CD4-positive, alpha-beta T cell treated with Interleukin-21 for 1 hour (primary cell): ENCODE measurements around the gene CCDC88B.
"Not testable (repeated sequence)": the region's sequence is repeated elsewhere in the genome, so short reads cannot be mapped to it uniquely, and the experiment has no call there.

Source experiments
- DNase-seq: peaks from one replicate; pipeline ENCODE4 v3.0.0-alpha.2; 2020

The CCDC88B gene

DNA sequence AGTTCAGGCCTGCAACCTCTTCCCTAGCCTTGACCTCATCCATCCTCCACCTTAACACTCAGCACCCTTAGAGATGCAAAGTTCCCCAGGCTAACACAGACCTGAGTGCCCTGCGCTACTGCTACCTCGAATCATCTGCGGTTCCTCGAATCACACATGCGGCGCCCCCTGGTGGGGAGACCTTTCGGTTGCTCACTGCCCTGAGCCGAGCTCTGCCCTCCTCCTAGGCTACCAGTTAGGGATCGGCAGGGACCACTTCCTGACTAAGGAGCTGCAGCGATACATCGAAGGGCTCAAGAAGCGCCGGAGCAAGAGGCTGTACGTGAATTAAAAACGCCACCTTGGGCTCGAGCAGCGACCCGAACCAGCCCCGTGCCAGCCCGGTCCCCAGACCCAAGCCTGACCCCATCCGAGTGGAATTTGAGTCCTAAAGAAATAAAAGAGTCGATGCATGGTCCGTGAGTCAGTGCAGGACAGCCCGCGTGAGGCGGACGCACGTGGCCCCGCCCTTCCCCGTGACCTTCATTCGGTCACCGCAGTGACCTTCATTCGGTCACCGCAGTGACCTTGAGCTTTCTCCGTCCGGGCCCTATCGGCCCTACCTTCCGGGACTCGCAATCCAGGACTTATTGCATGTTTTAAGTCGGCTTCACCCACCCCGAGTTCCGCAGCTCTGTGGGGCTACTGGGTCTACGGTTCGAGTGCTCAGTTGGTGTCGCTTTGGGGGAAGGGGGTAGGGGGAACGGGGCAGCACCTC, 35.5 kb upstream of the CCDC88B start:
- DNase-seq = peak; percentile 92

DNA sequence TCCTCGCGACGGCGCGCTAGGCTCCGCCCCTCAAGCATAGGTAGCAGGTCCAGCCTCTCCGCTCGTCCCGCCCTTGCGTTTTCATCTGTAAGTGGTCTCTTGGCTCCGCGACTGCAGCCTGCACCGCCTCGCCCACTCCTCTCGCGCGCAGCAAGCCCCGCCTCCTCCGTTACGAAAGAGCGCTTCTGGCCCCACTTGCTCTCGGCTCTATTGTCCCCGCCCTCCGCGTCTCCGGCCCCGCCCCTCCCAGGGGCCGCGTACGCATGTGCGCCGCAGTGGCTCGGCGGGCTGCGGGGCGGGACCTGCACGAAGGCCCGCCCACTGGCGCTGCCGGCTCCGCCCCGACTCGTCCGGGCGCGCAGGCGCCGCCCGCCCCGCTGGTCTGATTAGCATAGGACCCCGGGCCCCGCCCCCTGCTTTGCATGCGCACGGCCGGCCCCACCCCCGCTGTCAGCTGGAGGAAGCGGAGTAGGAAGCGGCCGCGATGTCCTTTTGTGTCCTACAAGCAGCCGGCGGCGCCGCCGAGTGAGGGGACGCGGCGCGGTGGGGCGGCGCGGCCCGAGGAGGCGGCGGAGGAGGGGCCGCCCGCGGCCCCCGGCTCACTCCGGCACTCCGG, 34.8 kb upstream of the CCDC88B start, which contains the start of gene ESRRA:
ESRRA (plus strand) TSS at position 450 of the 616 bp plus-strand sequence. CDS start 1,656 bp downstream, outside the sequence.
- DNase-seq = peak; percentile 98

DNA sequence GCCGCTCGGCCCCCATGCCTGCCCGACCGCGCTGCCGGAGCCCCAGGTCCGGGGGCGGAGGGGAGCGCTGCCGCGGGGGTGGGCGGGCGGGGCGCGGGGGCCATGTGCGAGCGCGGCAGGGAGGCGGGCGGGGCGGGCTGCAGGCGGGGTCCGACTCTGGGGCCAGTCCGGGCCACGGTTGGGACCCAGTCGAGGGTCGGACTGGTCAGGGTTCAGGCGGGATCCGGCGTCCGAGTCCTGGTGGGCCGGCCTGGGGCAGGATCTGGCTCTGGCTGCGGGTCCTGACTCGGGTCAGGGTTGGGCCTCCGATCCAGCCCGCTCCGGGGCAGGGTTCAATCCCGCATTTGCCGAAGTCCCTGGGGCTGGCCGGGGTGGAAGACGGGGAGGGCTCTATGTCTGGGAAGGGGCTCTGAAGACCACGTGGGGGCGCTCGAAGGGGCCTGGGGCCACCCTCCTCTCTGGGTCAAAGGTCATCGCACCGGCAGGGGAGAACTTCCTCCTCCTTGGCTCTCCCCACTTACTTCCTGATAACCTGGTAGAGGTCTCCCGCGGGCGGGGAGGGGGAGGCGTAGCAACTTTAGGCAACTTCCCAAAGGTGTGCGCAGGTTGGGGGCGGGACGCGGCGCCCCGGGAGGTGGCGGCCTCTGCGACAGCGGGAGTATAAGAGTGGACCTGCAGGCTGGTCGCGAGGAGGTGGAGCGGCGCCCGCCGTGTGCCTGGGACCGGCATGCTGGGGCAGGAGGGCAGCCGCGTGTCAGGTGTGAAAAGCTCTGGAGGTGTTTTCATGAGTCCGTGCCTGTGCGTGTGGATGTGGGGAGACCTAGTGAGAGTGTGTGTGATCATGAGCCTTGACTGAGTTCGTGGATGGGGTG, 34.1 kb upstream of the CCDC88B start:
- peak; percentile 78 for DNase-seq

GRCh38 chr11:64306563-64306875, 33.5 kb upstream of the CCDC88B start:
- DNase-seq = no peak

- no peak for DNase-seq
Measured at GRCh38 chr11:64306876-64307622, 33.0 kb upstream of the CCDC88B start.

DNA sequence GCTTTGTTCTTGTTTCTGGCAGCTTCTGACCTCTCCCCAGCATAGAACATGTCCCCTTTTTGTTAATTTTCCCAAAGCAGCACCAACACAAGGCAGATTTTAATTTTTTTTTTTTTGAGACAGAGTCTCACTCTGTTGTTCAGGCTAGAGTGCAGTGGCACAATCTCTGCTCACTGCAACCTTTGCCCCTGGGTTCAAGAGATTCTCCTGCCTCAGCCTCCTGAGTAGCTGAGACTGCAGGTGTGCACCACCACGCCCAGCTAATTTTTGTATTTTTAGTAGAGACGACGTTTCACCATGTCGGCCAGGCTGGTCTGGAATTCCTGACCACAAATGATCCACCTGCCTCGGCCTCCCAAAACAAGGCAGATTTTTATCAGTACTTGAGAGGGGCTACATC, 32.2 kb upstream of the CCDC88B start:
- DNase-seq = not testable (repeated sequence)

DNA sequence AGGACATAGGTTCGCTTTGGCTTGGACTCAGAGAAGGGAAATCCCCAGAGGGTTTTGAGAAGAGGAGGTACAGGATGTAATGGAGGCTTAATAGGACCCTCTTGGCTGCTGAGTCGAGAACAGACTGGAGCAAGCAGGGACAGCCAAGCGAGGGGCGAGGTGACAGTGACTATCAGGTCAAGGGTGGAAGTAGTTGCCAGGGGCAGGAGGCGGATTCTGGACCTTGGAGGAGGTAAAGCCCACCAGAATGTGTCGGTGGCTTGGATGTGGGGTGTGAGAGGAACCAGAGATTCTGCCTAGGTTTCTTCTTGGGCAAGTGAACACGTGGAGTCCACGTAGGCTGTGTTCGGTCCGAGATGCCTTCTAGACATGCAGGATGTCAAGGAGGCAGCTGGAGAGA, 27.1 kb upstream of the CCDC88B start:
- DNase-seq = no peak

GRCh38 chr11:64313491-64314145, 26.4 kb upstream of the CCDC88B start:
- DNase-seq = no peak

DNA sequence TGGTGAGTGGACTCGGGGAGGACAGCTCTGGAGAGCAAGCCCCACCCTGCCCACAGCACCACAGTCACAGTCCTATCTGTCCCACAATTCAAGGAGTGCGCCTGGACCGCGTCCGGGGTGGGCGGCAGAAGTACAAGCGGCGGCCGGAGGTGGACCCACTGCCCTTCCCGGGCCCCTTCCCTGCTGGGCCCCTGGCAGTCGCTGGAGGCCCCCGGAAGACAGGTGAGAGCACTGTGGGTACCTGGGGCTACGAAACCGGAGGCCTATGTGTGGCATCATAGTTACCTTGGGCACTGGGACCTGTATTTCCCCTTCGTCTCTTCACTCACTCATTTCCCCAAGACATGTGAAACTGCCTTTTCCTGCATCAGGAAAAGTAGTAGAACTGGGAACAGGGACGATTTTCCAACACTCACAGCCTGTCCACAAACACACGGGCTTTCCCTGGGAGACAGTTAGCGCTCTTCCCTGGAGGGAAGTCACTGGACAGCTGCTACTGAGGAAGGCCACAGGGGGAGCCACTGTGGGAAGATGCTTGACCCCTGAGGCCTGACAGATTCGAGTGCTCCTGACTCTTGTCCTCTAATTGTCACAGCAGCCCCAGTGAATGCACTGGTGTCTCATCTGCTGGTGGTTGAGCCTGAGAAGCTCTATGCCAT, 25.7 kb upstream of the CCDC88B start:
- DNase-seq = no peak

DNA sequence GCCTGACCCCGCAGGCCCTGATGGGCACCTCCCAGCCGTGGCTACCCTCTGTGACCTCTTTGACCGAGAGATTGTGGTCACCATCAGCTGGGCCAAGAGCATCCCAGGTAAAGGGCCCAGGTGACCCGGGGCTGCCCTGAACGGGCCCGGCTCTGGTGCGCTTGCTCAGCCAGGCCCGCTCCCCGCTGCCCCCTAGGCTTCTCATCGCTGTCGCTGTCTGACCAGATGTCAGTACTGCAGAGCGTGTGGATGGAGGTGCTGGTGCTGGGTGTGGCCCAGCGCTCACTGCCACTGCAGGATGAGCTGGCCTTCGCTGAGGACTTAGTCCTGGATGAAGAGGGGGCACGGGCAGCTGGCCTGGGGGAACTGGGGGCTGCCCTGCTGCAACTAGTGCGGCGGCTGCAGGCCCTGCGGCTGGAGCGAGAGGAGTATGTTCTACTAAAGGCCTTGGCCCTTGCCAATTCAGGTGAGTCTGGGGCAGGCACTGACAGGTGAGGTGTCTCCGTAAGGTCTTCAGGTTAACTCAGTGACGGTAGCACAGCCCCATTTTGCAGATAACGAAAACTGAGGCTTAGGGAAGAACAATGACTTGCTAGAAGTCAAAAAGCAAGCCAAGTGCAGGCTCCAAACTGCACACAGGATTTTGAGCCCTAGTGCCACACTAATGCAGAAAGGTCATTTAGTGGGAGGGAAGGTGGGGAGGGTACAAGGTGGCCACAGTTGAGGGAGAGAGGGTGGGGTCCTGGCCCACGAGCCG, 25.0 kb upstream of the CCDC88B start:
- DNase-seq = no peak

GRCh38 chr11:64315667-64316526, 24.1 kb upstream of the CCDC88B start:
- not testable (repeated sequence) for DNase-seq

- peak; percentile 53 for DNase-seq
Measured at GRCh38 chr11:64316672-64317324, 23.2 kb upstream of the CCDC88B start.

DNA sequence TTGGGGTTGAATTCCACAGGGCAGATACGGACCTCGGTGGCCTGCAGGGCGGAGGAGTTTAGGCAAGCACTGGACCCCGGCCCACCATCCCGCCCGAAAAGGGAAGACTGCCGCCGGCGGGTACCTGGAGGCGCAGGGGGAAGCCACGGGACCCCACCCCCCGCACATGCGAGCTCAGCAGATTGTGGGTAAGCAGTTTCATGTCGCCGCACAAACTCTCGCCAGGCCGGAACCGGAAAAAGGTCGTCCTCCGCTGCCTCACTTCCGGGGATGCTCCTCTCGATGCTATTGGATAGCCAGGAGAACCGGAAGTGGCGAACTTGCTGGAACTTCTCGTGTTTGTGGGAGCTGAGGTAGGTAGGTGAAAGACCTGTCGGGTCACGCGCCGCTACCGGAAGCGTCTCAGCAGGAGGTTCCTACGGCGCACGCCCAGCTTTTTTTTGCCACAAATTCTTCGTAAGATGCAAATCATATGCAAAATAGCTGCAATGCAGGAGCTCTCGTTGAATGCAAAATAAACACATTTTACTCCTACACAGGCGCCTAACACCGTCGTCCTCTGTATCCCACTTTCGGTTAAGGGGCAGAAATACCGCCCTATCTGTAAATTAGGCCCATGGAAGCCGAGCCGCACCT, 22.6 kb upstream of the CCDC88B start, which contains the start of gene TRMT112:
TRMT112 (minus strand) TSS at position 235 of the 636 bp plus-strand sequence; CDS start at position 202, 33 bp downstream.
- DNase-seq = peak; percentile 99

- peak; percentile 97 for DNase-seq
Measured at GRCh38 chr11:64317961-64318765, 21.8 kb upstream of the CCDC88B start, which contains the start of gene PRDX5. TSS of gene PRDX5 (plus strand) at chr11:64318121. CDS start at chr11:64318216, 95 bp downstream.

DNA sequence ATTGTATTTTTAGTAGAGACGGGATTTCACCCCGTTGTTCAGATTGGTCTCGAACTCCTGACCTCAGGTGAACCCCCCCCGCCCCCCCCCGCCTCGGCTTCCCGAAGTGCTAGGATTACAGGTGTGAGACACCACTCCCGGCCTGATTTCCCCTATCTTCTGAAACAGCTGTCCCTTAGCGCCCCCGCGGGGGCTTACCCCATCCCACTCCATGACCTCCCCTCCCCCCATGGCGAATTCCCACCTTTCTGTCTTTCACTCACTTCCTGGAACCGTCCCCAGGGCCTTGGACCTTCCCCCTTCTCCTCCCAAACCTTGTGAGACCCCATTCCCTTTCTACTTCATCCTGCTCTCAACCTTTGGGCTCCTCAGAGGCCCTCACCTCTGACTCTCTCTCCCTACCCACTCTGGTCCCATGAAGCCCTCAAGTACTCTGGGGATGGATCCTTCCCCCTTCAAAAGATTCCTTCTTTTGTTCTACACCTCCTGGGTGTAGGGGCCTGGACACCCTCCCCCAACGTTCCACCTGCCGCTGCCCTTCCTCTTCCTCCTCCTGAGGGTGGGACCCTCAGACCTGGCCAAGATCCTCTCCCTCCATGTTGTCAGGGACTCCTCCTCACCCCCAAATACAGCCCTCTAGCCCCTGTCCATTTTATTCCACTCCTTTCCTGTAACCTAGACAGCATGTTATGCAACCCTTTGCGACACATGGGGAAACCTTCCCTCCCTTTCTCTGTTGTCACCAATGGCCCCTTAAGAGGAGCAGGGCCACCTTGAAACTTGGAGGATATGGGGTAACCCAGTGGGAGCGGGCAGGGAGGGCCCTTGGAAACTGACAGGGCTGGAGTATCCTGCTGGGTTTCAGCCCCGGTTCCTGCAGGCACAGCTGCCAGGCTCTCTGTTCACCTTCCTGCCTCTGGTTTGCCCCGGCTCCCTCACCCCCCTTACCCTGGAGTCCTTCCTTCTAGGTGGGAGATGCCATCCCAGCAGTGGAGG, 20.9 kb upstream of the CCDC88B start:
- DNase-seq = no peak

GRCh38 chr11:64320556-64320955, 19.4 kb upstream of the CCDC88B start:
- no peak for DNase-seq
